HG03064 (cell line): ENCODE measurements around the gene HOXA3.

Experiments
- ATAC-seq: cut with Tn5 transposase; IDR thresholded peaks from one replicate; pipeline ENCODE4 v1.9.1; 2021; ENCODE audit warnings: low read depth; ENCODE audit not compliant: unreplicated experiment

The HOXA3 gene

GRCh38 chr7:27131390-27131819, 21.0 kb downstream of the HOXA3 start:
- no peak for ATAC-seq

GRCh38 chr7:27130540-27131389, 21.6 kb downstream of the HOXA3 start, which contains the start of gene HOXA4:
Gene HOXA4 (minus strand): TSS chr7:27130757. CDS start chr7:27130733, 24 bp downstream.
- no peak for ATAC-seq

GRCh38 chr7:27129729-27130539, 22.4 kb downstream of the HOXA3 start:
- no peak for ATAC-seq

GRCh38 chr7:27128776-27129728, 23.3 kb downstream of the HOXA3 start:
- no peak for ATAC-seq

GRCh38 chr7:27128034-27128433, 24.3 kb downstream of the HOXA3 start:
- ATAC-seq, result no peak

GRCh38 chr7:27126596-27127327, 25.6 kb downstream of the HOXA3 start:
- no peak for ATAC-seq

GRCh38 chr7:27125986-27126394, 26.4 kb downstream of the HOXA3 start:
- no peak for ATAC-seq

GRCh38 chr7:27124902-27125689, 27.3 kb downstream of the HOXA3 start:
- ATAC-seq, result no peak

GRCh38 chr7:27124096-27124901, 28.1 kb downstream of the HOXA3 start:
- ATAC-seq, result no peak

GRCh38 chr7:27123477-27124053, 28.8 kb downstream of the HOXA3 start:
- ATAC-seq, result no peak

GRCh38 chr7:27123007-27123476, 29.3 kb downstream of the HOXA3 start:
- no peak for ATAC-seq

GRCh38 chr7:27122077-27122910, 30.1 kb downstream of the HOXA3 start:
- no peak for ATAC-seq

- no peak for ATAC-seq
Observed at GRCh38 chr7:27121684-27122076, 30.7 kb downstream of the HOXA3 start.

- no peak for ATAC-seq
Observed at GRCh38 chr7:27119412-27119911, 32.9 kb downstream of the HOXA3 start.

GRCh38 chr7:27118580-27118979, 33.8 kb downstream of the HOXA3 start:
- ATAC-seq, result no peak

GRCh38 chr7:27117887-27118491, 34.4 kb downstream of the HOXA3 start:
- no peak for ATAC-seq
